SK-N-DZ (cell line): ENCODE results near the gene ZBTB4.
"Not testable (repeated sequence)": the region's sequence is repeated elsewhere in the genome, so short reads cannot be mapped to it uniquely, and the experiment has no call there.

ENCODE experiments used
- DNase-seq: peaks from one replicate; pipeline ENCODE4 v3.0.0-alpha.2; 2015; ENCODE audit warnings: low spot score

Gene ZBTB4

GRCh38 chr17:7493941-7494340 lies 14.5 kb upstream of the ZBTB4 start:
- no peak for DNase-seq

- DNase-seq: no peak
These were observed 12.2 kb upstream of the ZBTB4 start for GRCh38 chr17:7491583-7491982.

GRCh38 chr17:7490144-7490543 lies 10.7 kb upstream of the ZBTB4 start:
- DNase-seq: no peak

- DNase-seq: no peak
These were observed 6.8 kb upstream of the ZBTB4 start for GRCh38 chr17:7486181-7486580.

GRCh38 chr17:7484919-7485377 lies 5.5 kb upstream of the ZBTB4 start:
- no peak for DNase-seq

GRCh38 chr17:7484067-7484918 lies 4.9 kb upstream of the ZBTB4 start, which contains the start of gene POLR2A:
Gene POLR2A, plus strand, starts transcription at chr17:7484366.
- DNase-seq: peak; percentile 97

- DNase-seq: peak; percentile 96
These were observed 4.0 kb upstream of the ZBTB4 start for GRCh38 chr17:7483255-7484066.

- not testable (repeated sequence) for DNase-seq
These were observed 3.3 kb upstream of the ZBTB4 start for GRCh38 chr17:7482742-7483088.

- DNase-seq: not testable (repeated sequence)
These were observed 2.7 kb upstream of the ZBTB4 start for GRCh38 chr17:7481842-7482741.

GRCh38 chr17:7481275-7481674 lies 1.8 kb upstream of the ZBTB4 start, which contains the start of gene SLC35G6:
Gene SLC35G6, plus strand, starts transcription at chr17:7481446. Its CDS starts 71 bp downstream, at chr17:7481517.
- not testable (repeated sequence) for DNase-seq

- DNase-seq: no peak
These were observed 606 bp upstream of the ZBTB4 start for GRCh38 chr17:7480089-7480384.

- DNase-seq: peak; percentile 39
These were observed 887 bp downstream of the ZBTB4 start for GRCh38 chr17:7478276-7479212.

- peak; percentile 46 for DNase-seq
These were observed 1.8 kb downstream of the ZBTB4 start for GRCh38 chr17:7477392-7478275.

GRCh38 chr17:7476951-7477350 lies 2.5 kb downstream of the ZBTB4 start:
- no peak for DNase-seq

- DNase-seq: no peak
These were observed 2.9 kb downstream of the ZBTB4 start for GRCh38 chr17:7476494-7476893.

- no peak for DNase-seq
These were observed 3.5 kb downstream of the ZBTB4 start for GRCh38 chr17:7475764-7476422.

- not testable (repeated sequence) for DNase-seq
These were observed 4.7 kb downstream of the ZBTB4 start for GRCh38 chr17:7474767-7475166.

GRCh38 chr17:7471729-7472128 lies 7.7 kb downstream of the ZBTB4 start:
- DNase-seq: no peak

GRCh38 chr17:7470457-7470973 lies 8.9 kb downstream of the ZBTB4 start:
- not testable (repeated sequence) for DNase-seq
